NCI-H1930 (cell line): ENCODE results near the gene POU2F1.
"Not testable (repeated sequence)": the region's sequence is repeated elsewhere in the genome, so short reads cannot be mapped to it uniquely, and the experiment has no call there.

ENCODE experiments used
- DNase-seq, 2 experiments: peaks; one replicate each; lab custom pipeline; 2025; lab: John Stamatoyannopoulos, UW

The POU2F1 gene

DNA sequence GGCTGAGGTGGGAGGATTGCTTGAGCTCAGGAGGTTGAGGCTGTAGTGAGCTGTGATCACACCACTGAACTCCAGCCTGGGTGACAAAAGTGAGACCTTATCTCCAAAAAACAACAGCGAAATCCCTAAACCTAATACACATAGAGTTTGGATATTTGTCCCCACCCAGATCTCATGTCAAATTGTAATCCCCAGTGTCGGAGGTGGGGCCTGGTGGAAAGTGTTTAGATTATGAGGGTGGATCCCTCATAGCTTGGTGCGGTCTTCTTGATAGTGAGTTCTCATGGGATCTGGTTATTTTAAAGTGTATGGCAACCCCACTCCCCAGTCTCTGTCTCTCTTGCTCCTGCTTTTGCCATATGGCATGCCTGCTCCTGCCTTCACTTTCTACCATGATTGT lies 94.0 kb downstream of the POU2F1 start:
- DNase-seq, result no peak

GRCh38 chr1:167317463-167317862 lies 96.8 kb downstream of the POU2F1 start:
- DNase-seq, result no peak

GRCh38 chr1:167319206-167319605 lies 98.5 kb downstream of the POU2F1 start:
- DNase-seq, result not testable (repeated sequence)

- DNase-seq, result no peak
These were observed 101.8 kb downstream of the POU2F1 start for GRCh38 chr1:167322483-167322882.

DNA sequence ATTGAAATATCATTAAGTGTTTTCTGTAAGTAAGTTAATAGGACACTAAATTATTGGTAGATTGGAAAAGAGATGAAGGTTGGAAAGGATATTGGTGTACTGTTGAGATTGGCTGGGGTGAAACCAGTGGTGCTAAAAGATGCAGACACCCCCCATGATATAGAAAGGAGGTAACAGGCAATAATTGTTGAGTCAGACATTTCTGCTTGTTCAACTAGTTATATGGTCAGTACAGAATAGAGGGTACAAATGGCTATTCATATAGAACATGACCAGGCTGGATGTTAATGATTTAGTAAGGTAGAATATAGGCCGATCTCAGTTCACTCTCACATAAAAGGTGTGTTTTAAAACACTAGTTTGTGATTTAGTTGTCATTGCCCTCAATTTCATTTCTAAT lies 104.5 kb downstream of the POU2F1 start:
- DNase-seq, result no peak

DNA sequence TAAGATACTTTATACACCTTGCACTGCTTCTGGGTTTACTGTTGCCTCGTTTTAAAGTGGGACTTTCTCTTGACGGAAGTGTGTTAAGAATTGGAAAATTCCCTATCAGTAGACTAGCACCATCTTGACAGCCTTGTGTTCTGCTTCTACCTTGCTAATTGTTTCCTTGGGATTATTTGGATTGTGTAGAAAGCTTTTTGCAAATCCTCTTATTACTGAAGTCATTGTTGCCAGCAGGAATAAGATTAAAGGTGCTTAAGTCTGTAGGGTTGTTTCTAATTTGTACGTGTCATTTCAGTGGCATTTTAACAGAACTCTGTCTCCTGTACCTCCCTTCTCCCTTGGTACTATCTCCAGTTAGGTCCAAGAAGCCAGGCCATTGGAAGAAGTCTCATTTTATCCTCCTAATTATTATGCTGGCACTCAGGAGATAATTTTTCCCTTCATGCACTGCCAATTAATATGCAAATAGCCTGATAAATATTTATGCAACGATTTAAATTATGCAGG lies 107.7 kb downstream of the POU2F1 start:
- no peak for DNase-seq

GRCh38 chr1:167328816-167329483 lies 108.3 kb downstream of the POU2F1 start:
- DNase-seq, result no peak

DNA sequence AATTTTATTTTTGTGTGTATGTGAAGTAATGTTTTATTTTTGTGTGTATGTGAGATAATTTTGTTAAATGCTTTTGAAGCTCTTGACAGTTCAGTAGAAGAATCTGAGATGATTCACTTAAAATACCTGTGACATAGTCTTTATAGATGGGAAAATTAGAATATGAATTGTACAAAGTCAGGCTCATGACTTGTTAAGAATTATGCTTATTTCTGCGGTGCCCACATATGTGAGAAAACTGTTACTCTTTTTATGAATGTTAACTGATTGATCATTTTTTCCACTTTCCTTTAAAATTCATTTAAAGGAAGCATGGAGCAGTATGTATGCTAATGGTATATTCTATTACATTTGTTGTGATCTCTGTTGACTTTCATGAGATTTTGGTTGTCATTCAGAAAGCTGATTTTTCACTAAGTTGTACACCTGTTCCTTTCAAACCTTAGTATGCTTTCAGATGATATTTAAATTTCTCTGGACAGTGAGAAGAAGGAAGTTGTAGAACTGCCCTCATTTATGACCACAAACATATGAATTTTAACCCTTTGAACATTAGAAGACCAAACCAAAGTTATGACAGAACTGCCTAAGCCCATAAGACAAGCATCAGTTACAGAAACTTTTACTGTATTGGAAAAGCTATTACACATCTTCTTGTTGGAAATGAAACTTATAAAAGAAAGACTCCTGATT lies 110.1 kb downstream of the POU2F1 start:
- no peak for DNase-seq

GRCh38 chr1:167331650-167332049 lies 111.0 kb downstream of the POU2F1 start:
- no peak for DNase-seq

DNA sequence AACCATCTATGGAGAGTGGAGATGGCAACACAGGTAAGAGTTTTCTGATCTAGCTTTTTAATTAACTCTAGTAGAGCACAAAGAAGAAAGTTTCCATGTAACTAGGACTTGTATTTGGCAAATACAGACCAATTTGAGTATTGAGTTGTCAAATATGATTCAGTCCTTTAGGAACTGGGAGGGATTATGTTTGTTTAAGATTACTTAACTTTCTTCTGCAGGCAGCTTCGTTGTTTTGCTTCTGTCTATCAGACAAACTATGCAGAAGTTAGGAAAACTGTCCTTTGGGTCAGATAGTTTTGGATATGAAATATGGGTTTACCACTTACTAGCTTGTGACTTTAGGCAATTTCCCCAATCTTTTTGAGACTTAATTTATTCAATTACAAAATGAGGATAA lies 111.8 kb downstream of the POU2F1 start:
- no peak for DNase-seq

DNA sequence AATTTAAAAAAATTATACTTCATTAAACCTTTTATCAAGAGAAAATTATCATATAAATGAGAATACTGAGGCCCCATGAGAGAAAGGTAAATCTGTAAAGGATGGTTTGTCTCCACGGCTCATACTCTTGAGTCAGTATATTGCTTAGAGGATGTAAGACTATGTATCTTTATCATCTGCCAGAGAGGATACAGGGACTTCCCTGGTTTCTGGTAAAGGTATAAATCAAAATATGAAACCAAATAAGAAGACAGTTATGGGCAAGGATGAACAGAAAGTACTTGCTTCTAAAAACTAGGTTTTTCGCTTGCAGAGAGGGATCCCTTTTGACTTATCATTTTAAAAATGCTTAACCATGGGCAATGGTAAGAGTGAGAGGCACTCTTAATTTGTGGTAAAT lies 112.4 kb downstream of the POU2F1 start:
- no peak for DNase-seq

DNA sequence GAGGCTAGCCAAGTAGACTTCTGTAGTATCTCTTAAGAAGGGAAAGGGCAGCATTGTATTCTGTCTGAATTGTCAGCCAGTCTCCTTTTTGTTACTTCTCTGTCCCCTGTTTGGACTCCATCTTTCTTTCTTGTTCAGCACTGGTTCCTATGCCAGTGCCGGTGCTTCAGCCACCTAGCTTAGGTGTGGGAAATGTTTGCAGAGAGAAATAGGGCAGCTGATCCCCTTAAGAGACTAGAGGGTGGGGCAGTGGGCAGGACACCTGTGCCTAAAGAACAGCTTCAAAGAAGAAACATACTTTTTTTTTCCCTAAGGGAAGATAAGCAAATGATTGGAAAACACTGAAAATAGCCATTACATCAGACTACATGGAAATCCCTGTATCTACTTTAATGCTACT lies 113.0 kb downstream of the POU2F1 start:
- DNase-seq, result no peak

GRCh38 chr1:167339405-167339804 lies 118.7 kb downstream of the POU2F1 start:
- no peak for DNase-seq

DNA sequence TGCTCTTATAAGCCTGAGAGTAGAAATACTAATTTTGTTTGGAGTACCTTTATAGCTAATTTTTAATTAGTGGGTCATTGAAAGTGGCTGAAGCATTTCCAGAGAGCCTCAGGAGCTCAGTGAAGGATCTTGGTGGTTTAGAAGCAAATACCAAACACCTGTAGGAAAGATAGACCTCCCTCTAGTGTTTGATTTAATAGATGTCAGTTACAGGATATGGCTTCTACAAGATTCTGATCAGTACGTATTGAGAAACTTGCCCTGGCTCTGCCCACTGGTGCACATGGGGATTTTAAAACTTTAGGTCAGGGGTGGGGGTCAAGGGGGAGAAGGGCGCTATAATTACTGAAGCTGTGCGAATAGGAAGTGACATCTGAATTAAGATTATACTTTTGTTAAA lies 122.2 kb downstream of the POU2F1 start:
- no peak for DNase-seq

GRCh38 chr1:167344112-167344511 lies 123.4 kb downstream of the POU2F1 start:
- no peak for DNase-seq

DNA sequence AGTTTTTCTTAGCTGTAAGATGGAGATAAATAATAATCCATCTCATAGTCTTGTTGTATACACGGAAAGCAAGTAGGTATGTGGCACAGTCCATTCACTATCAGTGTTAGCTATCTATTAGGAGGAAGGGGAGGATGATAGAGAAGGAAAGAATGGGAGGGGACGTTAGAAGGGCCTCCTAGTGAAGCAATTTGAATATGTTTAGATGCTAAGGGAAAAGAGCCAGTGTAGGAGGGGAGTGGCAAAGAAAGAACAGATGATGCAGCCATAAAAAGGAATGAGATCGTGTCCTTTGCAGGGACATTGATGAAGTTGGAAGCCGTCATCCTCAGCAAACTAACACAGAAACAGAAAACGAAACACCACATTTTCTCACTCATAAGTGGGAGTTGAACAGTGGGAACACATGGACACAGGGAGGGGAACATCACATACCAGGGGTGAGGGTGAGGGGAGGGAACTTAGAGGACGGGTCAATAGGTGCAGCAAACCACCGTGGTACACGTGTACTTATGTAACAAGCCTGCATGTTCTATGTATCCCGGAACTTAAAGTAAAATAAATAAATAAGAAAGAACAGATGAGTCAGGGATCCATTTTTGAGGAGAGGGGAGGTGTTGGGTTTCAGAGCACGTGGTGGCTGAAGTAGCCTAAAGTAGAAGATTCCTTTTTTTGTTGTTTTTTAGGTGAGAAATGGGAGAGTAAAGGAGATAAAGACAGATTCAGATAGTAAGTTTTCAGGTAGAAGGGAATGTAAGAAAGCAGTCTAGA lies 124.1 kb downstream of the POU2F1 start:
- DNase-seq, result no peak

GRCh38 chr1:167345386-167345733 lies 124.7 kb downstream of the POU2F1 start:
- no peak for DNase-seq

GRCh38 chr1:167357305-167357704 lies 136.6 kb downstream of the POU2F1 start:
- no peak for DNase-seq

- no peak for DNase-seq
These were observed 138.6 kb downstream of the POU2F1 start for GRCh38 chr1:167359295-167359694.

- DNase-seq, result no peak
These were observed 139.4 kb downstream of the POU2F1 start for GRCh38 chr1:167360120-167360519.

- DNase-seq, result no peak
These were observed 142.0 kb downstream of the POU2F1 start for GRCh38 chr1:167362638-167363037.

DNA sequence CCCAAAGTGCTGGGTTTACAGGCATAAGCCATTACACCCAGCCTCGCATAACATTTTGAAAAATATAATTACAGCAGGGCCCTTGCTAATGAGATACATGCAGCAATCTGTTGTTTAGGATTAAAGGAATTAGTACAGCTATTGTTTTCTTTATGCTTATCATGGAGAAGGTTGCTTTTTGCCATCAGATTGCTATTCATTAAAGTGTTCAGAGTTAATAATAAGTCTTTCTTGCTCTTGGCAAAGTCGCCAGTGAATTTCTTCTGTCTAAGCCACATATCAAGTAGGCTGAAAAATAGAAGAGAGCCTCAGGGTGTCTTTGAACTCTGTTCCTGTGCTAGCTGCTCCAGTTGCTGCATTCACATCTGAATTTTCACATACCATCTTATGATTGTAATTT lies 144.1 kb downstream of the POU2F1 start:
- no peak for DNase-seq

DNA sequence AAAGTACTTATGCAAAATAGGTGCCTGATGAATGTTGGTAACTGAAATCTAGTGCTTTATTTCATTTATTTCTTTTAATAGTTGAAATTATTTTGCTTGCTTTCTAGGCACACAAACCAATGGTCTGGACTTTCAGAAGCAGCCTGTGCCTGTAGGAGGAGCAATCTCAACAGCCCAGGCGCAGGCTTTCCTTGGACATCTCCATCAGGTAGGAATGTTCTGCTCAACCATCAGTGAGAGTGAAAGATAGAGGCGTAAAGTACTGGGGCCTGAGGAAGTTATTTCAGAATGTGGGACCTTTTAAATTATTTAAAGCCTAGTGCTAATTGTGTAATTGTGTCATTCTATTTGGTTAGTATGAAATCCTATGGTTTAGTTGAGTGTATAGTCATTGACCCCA lies 144.7 kb downstream of the POU2F1 start:
- no peak for DNase-seq
